ENCODE measurements around the gene RUBCNL.

GRCh38 chr13:46307554-46307953 lies 79.5 kb downstream of the RUBCNL start:
- TF ChIP-seq CTCF (IDR thresholded peaks at IDR 0.05 in 4 of 5, conservative IDR thresholded peaks at IDR 0.05 in 1 of 5), result no peak
- TF ChIP-seq POLR2A (IDR thresholded peaks at IDR 0.05), result no peak

Data from gastrocnemius medialis (tissue), 4 donors.